Measurements from ENCODE around the gene NRXN2.

The NRXN2 gene

DNA sequence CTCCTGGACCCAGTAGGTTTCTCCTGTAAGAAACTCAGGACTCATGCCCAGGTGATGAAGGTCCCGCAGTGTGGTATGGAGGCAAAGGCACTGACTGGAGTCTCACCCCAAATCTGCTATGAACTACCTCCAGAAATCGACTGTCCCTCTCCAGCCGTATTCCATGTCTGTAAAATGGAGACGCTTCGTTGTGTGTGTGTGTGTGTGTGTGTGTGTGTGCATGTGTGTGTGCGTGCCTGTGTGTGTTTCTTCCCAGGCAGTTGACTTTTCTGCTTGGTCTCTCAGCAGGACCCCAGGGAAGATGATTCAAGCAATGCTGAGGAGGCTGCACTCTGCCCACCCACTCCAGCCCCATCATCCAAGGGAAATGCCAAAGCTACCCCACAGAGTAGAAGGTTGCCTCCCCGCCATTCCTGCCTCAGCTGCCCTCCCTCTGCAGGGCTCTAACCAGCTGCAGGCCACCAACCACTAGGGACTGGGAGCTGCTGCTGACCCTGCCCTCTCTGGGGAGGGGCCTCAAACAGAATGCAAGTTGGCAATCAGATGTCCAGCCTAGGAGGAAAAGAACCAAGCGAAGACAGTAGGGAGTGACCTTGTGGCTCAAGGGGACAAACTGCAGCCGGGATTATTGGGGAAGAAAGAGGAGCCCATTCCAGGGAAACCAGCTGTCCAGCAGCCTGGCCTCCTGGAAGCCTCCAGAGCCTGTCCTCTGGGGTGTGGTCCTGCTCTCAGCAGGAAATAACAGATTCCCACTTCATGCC lies 75.8 kb downstream of the NRXN2 start:
- peak; percentile 38 for DNase-seq

DNA sequence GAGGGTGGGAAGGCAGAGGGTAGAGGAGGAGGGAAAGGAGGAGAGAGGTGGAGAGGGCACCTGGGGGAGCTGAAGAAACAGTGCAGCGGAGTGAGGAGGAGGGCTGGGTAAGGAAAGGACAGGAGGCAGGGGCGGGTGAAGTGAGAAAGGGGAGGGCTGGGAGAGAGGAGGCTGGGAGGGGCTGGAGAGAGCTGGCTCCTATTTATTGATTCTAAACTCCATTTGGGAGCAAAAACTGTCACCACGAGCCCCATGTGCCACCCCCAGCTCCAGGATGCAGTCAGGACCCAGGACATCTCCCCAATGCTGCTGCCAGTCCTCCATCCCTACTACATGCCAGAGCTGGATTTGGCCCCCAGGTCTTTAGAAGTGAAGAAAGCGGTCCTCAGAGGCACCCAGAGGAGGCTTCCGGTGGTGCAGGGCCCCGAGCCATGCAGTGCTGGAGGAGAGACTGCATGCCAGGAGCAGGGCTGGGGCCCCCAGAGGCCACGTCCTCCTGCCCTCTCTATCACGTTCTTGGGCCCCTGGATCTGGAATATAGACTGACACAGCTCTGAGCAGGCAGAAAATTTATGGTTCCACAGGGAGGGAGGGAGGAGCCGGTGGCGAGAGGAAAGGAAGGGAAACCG lies 78.2 kb downstream of the NRXN2 start:
- no peak for DNase-seq

DNA sequence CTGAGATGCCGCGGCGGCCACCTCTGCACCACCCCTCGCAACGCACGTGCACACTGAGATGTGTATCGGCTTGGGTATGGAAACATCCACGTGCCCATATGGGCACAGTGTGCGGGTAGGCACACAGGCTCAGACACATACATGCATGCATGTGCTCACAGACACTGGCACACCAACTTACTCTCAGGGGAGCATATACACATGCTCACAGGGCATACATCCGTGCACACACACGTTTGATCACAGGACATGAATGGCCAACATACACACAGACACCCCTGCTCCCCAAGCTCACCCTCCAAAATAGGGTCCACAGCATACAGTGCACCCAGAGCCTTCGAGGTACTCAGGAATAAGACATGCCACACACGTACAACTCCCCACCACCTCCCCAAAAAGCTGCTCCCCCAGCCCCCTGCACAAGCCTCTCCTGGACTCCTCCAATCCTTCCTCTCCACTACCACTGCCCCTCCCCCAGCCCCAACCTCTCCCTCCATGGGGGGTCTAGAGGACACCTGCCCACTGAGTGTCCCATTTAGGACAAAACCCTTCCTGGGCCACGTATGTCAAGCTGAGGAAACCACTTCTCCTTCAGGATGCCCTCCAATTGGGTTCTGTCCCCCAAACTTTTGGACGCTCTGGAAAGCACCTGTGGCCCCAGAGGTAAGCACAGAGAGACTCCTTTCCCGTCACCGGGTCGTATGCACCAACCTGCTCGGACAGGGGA lies 78.9 kb downstream of the NRXN2 start:
- no peak for DNase-seq

DNA sequence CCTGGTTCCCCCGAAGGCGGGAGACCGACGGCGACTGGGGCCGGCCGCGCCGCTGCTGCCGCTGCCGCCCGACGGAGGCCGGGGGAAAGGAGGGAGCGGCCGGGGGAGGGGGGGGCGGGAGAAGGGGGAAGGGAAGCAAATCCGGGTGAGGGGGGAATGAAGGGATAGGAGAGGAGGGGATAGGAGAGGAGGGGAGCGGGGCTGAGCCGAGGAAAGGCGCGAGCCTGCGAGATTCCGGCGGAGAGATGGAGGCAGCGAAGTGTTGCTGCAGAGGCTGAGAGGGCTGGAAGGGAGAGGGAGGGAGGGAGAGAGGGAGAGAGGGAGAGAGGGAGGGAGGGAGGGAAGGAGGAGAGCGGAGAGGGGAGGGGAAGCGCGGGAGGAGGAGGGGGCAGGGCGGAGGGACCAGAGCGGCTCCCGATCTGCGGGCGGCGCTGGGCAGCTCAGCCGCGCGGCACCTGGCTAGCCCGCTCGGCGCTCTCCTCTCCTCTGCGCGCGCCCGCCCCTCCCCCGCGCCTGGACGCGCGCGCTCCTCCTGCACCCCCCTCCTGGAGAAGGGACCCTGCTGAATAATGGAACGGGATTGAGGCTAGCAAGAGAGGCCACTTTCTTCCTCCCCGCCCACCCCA lies 79.6 kb downstream of the NRXN2 start:
- peak; percentile 20 for DNase-seq

DNA sequence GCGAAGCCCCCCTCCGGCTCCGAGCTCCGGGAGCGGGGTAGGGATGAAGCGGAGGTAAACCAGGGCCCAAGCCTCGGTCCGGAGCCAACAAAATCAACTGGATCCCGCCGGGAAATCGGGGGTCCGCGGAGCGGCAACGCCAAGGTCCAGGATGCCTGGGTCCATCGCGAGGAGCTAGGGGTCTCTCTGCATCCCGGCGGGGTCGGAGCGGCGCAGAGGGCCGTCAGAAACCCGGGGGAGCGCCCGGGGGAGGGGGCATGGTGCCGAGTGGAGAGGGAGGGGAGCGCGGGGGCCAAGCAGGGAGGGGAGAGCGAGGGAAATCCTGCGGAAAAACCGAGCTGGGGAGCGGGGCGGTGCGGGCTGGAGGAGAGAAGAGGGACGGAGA lies 80.1 kb downstream of the NRXN2 start:
- no peak for DNase-seq

GRCh38 chr11:64642418-64642735 lies 80.6 kb downstream of the NRXN2 start:
- no peak for DNase-seq

GRCh38 chr11:64641596-64642417 lies 81.2 kb downstream of the NRXN2 start:
- no peak for DNase-seq

DNA sequence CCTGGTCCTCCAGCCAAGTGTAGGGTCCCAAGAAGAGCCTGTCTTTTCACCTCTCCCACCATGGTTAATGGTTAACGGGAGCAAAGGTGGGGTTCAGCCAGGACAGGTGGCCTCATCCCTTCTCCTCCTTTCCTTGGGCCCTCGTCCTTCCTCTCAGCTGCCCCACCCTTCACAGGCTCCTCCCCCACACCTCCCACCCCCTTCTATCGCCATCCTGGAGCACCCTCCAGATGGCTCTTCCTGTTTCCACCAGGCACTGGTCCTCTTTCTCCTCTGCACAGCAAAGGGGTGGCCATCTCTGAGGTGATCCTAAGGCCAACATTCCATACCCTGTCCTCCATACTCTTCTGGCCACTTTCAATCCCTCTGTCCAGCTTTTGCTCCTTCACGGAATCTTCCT lies 83.1 kb downstream of the NRXN2 start:
- DNase-seq = no peak

- no peak for DNase-seq
Measured at GRCh38 chr11:64638829-64639228, 84.2 kb downstream of the NRXN2 start.

DNA sequence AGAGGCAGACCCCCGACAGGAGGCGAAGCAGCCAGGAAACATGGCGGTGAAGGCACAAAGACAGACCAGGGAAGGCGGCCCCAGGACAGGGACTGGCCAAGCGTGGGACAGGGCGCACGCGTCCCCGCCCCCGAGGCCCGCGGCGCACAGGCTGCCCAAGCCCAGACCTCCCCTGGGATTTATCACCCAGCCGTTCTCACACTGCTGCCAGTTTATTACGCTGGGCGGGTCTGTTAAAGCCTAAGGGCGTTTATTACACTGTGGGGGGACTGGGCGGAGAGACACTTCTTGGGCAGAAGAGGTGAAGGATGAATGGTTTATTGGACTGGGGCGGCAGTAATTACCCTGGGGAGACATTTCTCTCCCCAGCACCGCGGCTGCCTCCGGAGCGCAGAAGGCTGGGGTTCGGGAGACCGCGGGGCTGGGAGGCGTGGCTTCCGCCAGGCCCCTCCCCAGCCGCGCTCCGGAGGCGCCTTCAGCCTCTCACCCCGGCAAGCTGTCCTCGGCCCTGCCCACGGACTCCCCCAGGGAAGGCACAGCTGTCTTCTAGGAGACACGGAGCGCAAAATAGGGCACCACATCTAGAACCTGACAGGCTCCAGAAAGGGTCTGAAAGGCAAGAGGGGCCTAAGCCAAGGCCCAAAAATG lies 84.9 kb downstream of the NRXN2 start:
- DNase-seq = peak; percentile 14

GRCh38 chr11:64637334-64638017 lies 85.5 kb downstream of the NRXN2 start:
- DNase-seq = no peak

- no peak for DNase-seq
Measured at GRCh38 chr11:64633555-64634159, 89.3 kb downstream of the NRXN2 start.

- DNase-seq = no peak
Measured at GRCh38 chr11:64632654-64633053, 90.3 kb downstream of the NRXN2 start.

DNA sequence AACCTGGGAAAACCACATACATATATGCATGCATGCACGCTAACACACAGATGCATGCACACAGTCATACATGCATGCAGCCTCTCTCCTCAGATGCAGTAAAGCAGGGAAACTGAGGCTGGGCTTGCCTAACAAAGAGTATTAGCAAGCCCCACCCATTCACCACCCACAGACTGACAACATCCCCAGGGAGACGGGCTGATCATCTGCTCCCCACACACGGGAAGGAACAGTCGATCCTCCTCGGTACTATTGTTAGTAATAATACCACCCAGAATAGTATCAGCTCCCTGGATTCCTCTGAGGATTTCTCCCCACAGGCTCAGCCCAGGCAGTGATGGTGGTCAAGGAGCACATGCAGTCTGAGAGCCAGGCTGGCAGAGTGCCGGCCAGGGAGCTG lies 90.8 kb downstream of the NRXN2 start:
- no peak for DNase-seq

- DNase-seq = no peak
Measured at GRCh38 chr11:64631675-64632074, 91.3 kb downstream of the NRXN2 start.

DNA sequence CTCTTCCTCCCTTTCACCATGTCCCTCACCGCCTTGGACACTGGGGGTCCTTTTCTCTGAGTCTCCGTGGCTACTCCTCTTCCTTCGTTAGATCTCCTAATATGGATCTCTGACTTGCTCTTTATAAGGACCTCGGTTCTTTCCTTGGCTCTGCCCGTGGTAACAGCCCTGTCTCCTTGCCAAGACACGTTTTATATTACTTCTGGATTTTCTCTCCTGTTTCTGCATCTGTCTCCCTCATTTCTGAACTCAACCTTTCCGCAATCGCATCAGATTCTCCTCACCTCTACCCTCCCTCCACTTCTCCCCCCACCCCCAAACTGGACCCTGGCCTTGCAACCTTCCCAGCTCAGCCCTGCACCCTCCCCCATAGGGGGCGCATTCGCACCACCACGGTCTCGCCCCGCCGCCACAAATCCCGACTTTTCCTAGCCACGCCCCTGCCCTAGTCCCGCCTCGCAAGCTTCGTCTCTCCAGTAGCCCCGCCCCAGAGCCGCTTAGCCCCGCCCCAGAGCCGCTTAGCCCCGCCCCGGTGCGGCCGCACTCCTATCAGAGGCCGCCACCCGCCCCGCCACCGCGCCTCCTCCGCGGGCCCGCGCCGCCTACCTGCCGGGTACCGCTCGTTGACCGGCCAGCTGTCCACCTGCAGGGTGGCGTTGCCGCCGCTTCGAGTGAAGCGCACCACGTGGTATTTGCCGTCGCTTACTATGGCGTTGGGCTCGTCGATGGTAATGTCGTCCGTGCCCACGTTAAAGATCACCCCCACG lies 93.0 kb downstream of the NRXN2 start:
- DNase-seq = no peak

- no peak for DNase-seq
Measured at GRCh38 chr11:64629103-64629502, 93.9 kb downstream of the NRXN2 start.

GRCh38 chr11:64628596-64628995 lies 94.4 kb downstream of the NRXN2 start:
- DNase-seq = no peak

DNA sequence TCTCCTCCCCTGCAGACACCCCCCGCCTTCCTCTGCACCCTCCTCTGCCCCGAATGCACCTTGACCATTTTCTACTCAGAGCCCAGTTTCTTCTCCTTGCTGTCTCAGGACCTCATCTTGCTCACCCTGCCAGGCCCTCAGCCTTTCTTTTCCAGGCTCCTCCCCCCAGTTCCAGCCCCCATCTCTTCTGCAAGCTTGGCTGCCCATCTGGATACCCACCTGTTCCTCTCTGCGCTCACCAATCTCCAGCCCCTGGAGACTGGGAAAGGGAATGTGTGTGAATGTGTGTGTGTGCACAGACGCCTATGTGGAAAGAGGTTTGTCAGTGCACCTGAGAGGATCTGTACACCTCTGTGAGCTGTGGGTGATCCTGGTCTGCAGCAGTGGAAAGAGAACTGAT lies 95.6 kb downstream of the NRXN2 start:
- DNase-seq = no peak

- DNase-seq = no peak
Measured at GRCh38 chr11:64626637-64627036, 96.4 kb downstream of the NRXN2 start.

Data from fibroblast of skin of scalp (primary cell).